ENCODE measurements around the gene ANKH. TPM values are rescaled to one million over a fixed set of nuclear protein-coding genes. Genes with fewer than 3 reads are reported as not detected.

ANKH gene
- total RNA-seq, 1 experiment from 2014 or later: 53.2 TPM

DNA sequence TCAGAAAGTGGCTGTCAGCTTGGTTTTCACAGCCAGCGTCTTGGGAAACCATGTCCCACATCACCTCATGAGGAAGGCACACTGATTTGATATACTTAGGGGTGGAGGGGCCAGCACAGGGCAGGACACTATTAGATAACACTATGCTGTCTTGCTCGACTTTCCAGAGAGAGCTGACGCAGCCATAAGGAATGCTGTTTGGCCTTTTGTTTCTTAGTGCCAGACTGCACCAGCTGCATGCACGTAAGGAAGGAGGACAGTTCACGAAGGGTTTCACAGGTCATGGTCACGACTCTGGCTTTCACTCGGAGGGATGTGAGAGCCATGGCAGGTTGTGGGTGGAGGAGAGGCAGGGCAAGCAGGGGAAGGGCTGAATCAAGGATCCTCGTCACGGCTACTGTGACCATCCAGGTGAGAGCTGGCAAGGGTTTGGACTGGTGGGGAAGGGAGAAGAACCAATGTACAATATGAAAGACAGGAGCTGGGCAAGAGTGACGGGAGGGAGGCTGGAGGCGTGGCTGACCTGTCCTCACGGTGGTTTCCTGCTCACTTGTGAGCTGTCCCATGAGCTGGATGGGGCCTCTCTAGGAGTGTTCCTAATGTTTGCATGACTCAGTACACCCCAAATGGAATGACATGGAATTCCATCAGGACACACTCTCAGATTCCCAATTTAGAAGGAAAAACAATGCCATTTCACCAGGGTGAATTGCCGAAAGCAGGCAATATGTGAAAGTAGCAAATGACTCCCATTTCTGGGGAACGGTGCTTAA lies 145.3 kb downstream of the ANKH start:
- H3K27ac Mint-ChIP-seq (ENCODE audit: unreplicated experiment): peak overlapping the region; percentile 18
- CTCF ChIA-PET: interaction anchor here (1.1 to 2.0 kb wide), 4 partner anchors 231 to 289 kb away, joined by 3 to 9 read pairs (median 5); no protein-coding TSS in a partner anchor
- no TSS peak for BruUV-seq (replicated peaks)

DNA sequence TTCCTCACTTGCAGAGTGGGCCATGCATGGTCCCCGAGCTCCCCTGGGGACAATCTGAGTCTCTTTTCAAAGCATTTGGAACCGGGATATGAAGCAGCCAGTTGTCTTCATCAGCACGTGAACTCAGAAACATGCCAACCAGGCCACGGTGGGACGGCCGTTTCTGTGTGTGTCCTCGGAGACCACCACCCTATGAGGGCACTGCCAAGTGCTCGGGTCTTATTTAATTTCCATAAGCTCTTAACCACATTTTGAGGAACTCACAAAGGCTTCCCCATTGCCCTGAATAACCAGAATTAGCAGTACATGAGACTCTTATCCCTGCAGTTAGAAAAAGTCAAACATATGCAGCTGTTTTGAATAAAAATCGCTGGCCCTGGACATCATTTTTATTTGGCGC lies 146.9 kb downstream of the ANKH start:
- TF ChIP-seq, protein P1, sequence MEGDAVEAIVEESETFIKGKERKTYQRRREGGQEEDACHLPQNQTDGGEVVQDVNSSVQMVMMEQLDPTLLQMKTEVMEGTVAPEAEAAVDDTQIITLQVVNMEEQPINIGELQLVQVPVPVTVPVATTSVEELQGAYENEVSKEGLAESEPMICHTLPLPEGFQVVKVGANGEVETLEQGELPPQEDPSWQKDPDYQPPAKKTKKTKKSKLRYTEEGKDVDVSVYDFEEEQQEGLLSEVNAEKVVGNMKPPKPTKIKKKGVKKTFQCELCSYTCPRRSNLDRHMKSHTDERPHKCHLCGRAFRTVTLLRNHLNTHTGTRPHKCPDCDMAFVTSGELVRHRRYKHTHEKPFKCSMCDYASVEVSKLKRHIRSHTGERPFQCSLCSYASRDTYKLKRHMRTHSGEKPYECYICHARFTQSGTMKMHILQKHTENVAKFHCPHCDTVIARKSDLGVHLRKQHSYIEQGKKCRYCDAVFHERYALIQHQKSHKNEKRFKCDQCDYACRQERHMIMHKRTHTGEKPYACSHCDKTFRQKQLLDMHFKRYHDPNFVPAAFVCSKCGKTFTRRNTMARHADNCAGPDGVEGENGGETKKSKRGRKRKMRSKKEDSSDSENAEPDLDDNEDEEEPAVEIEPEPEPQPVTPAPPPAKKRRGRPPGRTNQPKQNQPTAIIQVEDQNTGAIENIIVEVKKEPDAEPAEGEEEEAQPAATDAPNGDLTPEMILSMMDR (IDR thresholded peaks at IDR 0.05; ENCODE audit: unreplicated experiment): no peak

More for the DNA sequence above, 145.3 kb downstream of the ANKH start:
- peaks cover 24% of the 10 kb centered on the region for H3K4me1 Mint-ChIP-seq (ENCODE audit: low read depth, unreplicated experiment)
- intact Hi-C loops (cut with micrococcal nuclease; ENCODE audit: unreplicated experiment): loop anchor here (2.0 kb wide), 2 partner anchors 85 to 221 kb away; no protein-coding TSS in a partner anchor
- peaks cover 7% of the 10 kb centered on the region for H3K36me3 Mint-ChIP-seq (ENCODE audit: insufficient read depth, unreplicated experiment)
- H3K4me3 Mint-ChIP-seq (ENCODE audit: low read depth, unreplicated experiment): peak overlapping the region; percentile 1
- H3K9me3 Mint-ChIP-seq (ENCODE audit: low read depth, unreplicated experiment): no peaks in the 10 kb centered on the region
- DNase-seq: no peak
- H3K27me3 Mint-ChIP-seq (ENCODE audit: unreplicated experiment): no peaks in the 10 kb centered on the region
- TF ChIP-seq, protein P1 (IDR thresholded peaks at IDR 0.05; ENCODE audit: unreplicated experiment): no peak

DNA sequence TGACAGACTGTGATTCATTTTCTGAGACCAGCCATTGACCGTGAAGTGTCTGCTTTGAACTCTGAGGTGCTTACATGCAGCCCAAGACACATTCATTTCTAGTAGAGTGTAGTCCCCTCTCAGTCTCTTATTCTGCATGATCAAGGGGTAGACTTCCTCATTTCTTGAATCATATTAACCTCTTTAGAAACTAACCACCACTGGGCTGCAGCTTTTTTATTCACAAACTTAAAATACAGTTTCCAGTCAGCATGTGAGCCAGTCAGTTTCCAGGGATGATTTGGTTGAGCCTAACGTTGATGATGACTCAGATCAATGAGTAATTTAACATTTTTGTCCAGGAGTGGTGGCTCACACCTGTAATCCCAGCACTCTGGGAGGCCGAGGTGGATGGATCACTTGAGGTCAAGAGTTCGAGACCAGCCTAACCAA lies 147.9 kb downstream of the ANKH start:
- TF ChIP-seq, protein P1 (IDR thresholded peaks at IDR 0.05; ENCODE audit: unreplicated experiment): no peak
- no TSS peak for BruUV-seq (replicated peaks)
- CTCF ChIA-PET: interaction anchor here (0.7 kb wide), 1 partner anchor 388 kb away, joined by 3 read pairs; no protein-coding TSS in a partner anchor
- no peak overlapping the region for H3K4me3 Mint-ChIP-seq (ENCODE audit: low read depth, unreplicated experiment)
- H3K9me3 Mint-ChIP-seq (ENCODE audit: low read depth, unreplicated experiment): no peaks in the 10 kb centered on the region
- no peak for DNase-seq
- H3K4me1 Mint-ChIP-seq (ENCODE audit: low read depth, unreplicated experiment): peaks cover 24% of the 10 kb centered on the region
- H3K36me3 Mint-ChIP-seq (ENCODE audit: insufficient read depth, unreplicated experiment): peaks cover 13% of the 10 kb centered on the region
- intact Hi-C loops (cut with micrococcal nuclease; ENCODE audit: unreplicated experiment): no loop called here
- no peaks in the 10 kb centered on the region for H3K27me3 Mint-ChIP-seq (ENCODE audit: unreplicated experiment)
- no peak overlapping the region for H3K27ac Mint-ChIP-seq (ENCODE audit: unreplicated experiment)

More for the DNA sequence above, 146.9 kb downstream of the ANKH start:
- intact Hi-C loops (cut with micrococcal nuclease; ENCODE audit: unreplicated experiment): no loop called here
- H3K27ac Mint-ChIP-seq (ENCODE audit: unreplicated experiment): no peak overlapping the region
- no TSS peak for BruUV-seq (replicated peaks)
- peaks cover 7% of the 10 kb centered on the region for H3K36me3 Mint-ChIP-seq (ENCODE audit: insufficient read depth, unreplicated experiment)
- H3K4me3 Mint-ChIP-seq (ENCODE audit: low read depth, unreplicated experiment): no peak overlapping the region
- CTCF ChIA-PET: no interaction called here
- no peaks in the 10 kb centered on the region for H3K9me3 Mint-ChIP-seq (ENCODE audit: low read depth, unreplicated experiment)
- peaks cover 24% of the 10 kb centered on the region for H3K4me1 Mint-ChIP-seq (ENCODE audit: low read depth, unreplicated experiment)
- DNase-seq: no peak
- H3K27me3 Mint-ChIP-seq (ENCODE audit: unreplicated experiment): no peaks in the 10 kb centered on the region

DNA sequence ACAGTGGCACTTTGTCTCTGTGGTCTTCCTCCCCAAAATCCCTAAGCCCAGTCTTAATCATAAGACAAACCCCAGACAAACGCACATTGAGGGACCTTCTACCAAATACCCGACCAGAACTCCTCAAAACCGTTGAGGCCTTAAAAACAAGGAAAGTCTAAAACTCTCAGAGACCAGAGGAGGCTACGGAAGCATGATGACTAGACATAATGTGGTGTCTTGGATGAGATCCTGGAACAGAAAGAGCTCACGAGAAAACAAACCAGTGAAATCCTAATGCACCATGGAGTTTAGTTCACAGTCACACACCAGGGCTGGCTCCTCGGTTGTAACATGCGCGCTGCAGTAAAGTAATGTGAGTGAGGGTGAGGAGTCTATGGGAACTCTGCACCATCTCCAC lies 148.7 kb downstream of the ANKH start:
- CTCF ChIA-PET: interaction anchor here (0.7 kb wide), 1 partner anchor 389 kb away, joined by 3 read pairs; no protein-coding TSS in a partner anchor
- BruUV-seq (replicated peaks): no TSS peak
- Mint-ChIP-seq H3K27me3 (ENCODE audit: unreplicated experiment) (no peaks in the 10 kb centered on the region), H3K9me3 (ENCODE audit: low read depth, unreplicated experiment) (no peaks in the 10 kb centered on the region), H3K4me1 (ENCODE audit: low read depth, unreplicated experiment) (peaks cover 24% of the 10 kb centered on the region), H3K36me3 (ENCODE audit: insufficient read depth, unreplicated experiment) (peaks cover 21% of the 10 kb centered on the region), H3K27ac (ENCODE audit: unreplicated experiment) (no peak overlapping the region), H3K4me3 (ENCODE audit: low read depth, unreplicated experiment) (no peak overlapping the region)
- DNase-seq: no peak
- TF ChIP-seq, protein P1 (IDR thresholded peaks at IDR 0.05; ENCODE audit: unreplicated experiment): no peak
- intact Hi-C loops (cut with micrococcal nuclease; ENCODE audit: unreplicated experiment): no loop called here
